ENCODE data around the gene CADPS.

Gene CADPS

DNA sequence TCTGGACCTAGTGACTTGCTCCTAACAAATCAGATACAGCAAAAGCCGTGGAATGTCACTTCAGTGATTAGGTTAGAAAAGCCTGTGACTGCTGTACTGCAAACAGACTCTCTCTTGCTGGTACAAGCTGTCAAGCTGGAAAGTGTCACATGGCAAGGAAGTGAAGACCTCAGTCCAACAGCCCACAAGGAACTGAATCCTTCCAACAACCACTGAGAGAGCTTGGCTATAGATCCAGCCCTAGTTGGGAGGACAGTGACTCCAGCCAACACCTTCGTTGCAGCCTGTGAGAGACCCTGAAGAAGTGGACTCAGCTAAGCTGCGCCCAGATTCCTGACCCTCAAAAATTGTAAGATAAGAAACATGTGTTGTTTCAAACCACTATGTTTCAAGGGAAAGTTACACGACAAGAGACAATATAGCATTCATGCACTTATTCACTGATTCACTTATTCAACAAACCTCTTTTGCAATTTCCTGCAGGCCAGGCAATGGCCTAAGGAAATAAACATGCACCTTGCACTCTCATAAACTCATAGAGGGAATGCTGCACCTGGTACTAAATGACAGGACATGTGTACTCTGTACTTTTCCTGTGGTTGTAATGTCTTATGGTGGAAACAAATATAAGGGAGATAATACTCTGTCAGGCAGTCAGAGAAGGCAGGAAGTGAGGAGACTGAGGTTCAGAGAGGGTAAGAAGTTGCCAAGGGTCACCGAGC is 142.9 kb downstream of the CADPS start:
- DNase-seq: no peak

DNA sequence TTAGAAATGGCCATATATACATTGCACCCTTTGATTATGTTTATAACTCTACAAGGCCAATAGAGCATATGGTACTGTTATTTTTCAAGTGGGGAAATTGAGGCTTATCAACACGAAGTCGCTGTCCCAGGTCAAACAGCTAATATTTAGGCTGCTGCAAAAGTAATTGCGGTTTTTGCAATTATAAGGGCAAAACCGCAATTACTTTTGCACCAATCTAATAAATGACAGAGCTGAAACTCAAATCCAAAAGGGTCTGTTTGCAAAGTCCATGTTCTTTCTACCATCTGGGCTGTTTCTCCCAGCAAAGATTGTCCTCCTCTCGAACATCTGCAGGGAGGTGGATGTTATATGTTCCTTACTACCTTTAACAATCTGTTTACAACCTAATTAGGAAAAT is 147.2 kb downstream of the CADPS start:
- no peak for DNase-seq

DNA sequence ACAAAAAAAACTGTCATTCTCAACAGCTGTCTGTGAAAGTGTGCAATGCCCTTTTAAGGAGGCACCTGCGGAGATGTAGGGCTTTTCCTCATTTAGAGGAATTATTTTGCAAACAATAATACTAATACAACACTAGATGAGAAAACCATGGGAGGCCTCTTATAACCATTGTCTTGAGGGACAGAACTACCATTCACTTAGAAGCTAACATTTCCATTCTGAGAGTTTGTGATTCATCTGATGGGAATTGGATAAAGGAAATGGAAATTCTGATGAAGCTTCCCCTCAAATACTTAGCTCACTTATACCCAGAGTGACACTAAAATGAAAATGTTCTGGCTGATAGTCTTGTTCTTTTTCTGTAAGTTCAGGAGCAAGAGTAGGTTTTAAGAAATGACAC is 147.7 kb downstream of the CADPS start:
- no peak for DNase-seq

DNA sequence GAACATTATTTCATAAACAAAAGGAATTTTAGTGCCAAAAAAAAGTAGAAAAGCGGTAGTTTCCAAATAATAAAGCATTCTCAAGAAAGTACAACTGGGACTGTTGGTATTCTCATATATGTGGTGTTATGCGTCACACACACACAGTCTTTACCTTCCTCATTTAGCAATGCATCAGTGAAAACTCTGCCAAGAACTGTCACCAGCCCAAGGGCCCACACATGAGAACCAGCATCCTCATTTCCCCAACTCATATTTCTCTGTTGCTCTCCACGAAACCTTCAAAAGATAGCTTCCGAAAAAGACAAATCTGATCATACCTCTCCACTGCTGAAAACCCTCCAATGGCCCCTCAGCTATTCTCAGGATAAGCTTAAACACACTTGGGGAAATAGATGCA is 150.7 kb downstream of the CADPS start:
- DNase-seq: no peak

DNA sequence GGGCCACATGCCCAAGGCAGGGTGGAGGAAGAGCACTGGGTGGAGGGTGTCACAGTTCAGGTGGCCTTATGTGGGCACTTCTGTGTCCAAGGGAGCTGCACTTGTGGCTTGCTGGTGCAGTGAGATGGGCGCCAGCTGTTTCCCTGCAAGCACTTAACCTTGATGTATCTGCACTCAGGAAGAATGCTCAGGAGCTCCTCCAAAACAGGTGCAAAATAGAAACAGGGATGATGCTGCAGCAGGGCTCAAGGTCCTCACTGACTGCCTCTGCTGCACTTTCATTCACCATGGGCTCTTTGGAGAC is 151.3 kb downstream of the CADPS start:
- no peak for DNase-seq

DNA sequence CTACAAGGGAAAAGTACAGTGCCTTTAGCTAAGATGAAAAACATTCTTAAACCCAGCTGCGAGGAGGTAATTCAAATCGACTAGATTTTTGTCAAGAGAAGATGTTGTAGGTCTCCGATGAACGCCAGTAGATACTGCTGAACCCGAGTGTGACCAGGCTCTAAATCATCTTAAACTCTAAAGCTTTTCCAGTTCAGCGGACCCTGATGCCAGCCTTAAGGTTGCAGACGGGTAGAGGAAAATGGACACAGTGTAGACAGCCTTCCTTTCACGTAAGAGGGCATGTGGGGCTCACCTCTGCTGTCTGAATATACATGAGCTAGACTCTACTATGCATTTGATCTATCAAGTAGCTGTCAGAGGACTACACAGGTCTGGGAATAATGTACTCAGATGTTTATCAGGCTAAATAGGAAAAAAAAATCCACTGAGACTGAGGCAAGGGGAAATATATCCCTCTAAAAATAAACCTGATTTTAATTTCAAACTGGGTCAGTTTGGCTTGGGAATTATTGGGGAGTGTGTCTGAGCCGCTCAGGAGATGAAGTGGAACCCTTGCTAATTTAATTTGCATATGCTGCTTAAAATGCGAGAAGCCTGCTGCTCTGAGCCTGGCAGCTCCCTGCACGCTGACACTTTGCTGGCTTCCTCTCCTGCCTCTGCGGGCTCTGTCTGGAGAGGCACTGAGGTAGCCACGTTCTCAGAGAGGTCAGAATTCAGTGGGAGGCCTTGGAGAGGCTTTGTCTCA is 151.9 kb downstream of the CADPS start:
- no peak for DNase-seq

DNA sequence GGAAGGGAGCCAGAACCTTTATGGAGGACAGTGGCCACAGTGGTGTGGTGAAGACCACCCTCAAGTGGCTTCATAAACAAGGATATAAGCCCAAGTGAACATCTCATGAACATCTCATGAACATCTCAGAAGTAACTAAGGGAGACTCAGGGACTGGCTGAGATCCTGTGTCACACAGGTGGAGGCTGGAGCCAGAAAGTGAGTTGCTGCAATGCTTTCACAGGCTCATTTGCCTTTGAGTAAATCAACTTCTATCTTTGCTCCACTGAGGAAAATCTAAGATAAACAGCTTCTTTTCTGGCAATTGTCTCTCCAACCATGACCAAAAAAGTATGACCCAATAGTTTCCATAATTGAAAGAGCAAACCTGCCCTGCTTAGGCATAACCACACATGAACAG is 152.9 kb downstream of the CADPS start:
- DNase-seq: no peak

DNA sequence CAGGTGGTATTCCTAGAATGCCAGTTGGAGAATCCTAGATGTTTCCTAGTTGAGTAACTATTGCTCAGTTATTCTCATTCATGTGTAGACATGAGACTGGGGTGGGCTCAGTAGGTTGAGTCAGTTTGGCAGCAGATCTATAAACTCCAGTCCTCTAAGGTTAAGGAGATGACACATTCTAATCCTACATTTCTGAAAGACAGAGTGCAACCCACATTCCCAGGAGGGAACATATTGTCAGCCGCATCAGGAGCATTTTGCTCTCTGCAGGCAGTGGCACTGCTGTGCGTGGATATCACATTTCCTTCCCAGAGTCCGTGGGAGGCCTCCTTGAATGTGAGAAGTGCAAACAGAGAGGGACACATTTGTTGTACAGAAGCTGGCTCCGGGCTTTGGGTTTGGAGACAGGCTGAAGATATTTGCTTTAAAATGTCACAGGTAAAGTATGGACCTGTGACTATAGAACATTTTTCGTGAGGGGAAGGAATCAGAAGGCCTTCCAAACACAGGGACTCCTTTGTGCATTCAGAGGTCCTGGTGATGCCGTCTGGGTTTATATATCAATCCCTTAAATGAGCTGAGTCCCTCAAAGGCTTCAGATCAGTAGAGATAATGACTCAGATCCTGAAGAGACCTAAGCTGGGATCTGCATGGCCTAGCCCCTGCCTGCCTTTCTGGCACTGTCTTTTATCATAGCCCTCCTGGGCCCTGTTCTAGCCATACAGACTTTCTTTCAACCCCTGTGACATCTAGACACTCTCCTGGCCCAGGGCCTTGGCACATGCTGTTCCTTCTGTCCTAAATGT is 156.5 kb downstream of the CADPS start:
- DNase-seq: no peak

DNA sequence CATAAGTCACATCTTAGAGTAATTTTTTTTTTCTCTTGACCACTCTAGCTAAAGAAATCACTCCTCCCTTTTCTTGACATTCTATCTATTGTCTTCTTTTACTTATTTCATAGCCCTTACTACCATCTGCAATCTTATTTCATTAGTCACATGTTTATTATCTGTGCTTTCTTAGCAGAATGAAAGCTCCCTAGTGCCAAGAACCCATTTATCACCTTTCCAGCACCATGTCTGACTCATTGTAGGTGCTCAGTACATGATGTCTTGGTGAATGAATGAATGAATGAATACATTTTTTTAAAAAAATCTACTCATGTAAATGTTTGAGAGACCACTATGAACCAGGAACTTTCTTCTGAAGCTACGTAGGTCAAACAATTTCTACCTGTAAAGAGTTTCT is 157.2 kb downstream of the CADPS start:
- DNase-seq: no peak

DNA sequence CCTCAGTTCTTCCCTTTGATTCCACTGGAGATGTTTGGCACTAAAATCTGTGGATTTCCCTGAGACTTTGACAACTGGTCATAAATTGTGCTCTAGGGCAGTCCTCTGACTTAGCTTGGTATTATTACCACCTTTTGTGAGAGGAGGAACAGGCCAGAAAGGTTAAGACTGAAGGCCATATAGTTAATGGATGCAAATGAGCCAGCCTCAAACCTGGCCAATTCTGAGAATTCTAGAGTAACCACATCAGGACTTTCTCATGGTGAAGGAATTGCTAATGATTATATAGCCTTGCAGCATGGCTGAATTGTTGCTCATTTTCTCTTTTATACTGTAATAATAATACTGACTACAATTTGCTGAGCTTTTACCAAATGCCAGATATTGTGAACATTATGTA is 162.5 kb downstream of the CADPS start:
- DNase-seq: no peak

DNA sequence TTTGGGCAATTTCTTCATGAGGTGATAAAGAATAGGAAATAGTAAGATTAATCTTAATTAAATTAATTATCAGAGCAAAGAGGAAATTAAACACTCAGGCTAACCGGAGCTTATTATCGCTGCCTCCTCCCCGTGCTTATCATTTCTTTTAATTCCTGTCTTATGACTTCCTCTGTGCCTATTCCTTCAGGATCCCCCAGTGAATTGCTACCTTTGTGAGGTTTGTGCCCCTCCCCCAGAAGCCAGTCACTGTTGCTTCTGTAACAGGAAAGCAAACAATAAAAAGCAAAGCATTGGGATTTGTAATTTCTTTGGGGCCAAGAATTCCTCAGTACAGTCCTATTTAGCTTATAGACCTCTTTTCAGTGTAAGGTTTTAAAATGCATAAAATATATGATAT is 164.5 kb downstream of the CADPS start:
- no peak for DNase-seq

DNA sequence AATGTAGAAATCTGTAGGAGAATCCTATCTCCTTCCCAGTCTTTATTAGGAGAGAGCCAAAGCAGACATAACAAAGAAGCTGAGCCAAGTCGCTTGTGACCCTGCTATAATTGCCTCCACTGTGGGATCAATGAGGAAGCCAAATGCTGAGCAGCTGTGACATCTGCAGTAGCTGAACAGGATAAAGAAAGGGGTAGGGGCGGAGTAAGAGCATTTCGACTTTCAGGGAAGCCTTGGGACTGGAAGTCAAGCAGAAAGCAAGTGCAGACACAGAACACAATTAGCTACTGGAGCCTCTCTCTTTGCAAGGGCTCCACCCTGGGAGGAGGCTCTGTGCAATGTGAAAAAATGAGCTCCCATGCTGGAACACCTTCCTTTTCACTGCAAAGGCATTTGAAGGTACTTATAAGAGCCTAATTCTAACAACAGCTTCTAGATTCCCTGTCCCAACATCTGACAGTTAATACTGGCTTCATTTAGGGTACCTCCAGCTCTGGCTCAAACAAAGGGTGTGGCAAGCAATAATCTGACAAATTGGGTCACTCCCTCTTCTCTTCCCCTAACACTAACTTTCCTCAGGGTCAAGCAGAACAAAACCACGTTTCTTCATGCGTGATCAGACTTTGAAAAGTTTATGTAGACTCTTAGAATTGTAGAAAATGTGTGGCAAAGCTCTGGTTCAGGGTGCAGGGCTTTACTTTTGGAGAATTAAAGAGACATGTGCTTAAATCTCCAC is 166.4 kb downstream of the CADPS start:
- DNase-seq: no peak

DNA sequence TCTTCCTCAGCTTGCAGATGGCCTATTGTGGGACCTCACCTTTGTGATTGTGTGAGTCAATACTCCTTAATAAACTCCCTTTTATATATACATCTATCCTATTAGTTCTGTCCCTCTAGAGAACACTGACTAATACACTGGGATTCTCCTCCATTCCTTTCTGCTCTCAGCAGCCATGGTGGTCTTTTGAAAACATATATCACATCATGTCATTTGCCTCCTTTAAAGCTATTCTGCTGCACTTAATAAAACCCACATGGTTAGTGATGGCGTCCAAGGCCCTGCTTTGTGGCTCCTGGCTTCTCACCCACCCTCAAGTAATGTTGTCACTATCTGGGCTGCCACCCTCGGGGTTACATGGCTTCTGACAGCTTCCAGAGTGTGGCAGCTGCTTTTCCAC is 169.5 kb downstream of the CADPS start:
- no peak for DNase-seq

DNA sequence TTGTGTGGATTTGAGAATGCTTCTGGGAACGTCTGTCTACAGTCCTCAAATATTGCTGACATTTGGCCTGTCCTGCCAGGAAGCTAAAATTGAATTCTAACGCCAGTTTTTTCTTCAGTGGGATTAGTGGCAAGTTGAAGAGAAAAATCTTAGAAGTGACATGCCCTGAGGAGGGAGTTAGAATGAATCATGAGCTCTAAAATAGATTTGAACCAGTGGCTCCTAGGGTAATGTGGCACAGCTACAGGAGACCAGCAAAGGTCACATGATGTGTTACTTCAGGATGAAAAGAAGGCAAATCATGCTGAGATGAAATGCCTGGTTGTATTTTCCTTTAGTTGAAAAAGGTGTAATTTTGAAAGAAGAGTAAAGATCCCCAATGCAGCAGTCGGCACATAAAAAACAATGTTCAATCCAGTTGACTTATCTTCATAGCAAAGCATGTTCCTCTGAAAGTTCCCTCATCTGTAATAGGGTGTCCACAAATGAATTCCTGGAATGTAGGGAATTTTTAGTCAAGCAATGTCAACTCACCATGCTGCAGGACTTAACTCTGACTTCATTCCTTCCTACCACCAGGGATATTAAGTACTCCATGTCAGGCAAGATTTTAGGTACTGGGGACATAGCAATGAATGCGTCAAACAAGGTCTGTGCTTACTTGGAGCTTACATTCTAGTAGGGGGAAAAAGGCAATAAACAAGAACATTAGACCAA is 171.6 kb downstream of the CADPS start:
- DNase-seq: no peak

DNA sequence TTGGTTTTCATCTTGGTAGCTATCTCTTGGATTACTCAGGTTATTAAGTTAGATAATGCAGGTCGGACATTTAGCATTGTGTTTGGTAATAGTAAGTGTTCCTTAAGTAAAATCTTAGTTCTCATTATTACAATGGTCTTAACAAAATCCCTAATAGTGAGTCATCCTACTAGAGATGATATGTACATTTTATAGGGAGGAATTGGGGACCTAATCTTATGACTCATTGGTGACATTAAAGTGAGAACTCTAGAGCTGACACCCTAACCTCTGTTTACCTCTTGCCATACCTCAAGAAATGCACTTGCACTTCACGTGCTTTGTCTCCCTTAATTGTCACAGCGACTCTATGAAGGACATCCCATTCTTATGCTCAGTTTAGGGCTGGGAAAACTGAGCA is 174.9 kb downstream of the CADPS start:
- DNase-seq: no peak

DNA sequence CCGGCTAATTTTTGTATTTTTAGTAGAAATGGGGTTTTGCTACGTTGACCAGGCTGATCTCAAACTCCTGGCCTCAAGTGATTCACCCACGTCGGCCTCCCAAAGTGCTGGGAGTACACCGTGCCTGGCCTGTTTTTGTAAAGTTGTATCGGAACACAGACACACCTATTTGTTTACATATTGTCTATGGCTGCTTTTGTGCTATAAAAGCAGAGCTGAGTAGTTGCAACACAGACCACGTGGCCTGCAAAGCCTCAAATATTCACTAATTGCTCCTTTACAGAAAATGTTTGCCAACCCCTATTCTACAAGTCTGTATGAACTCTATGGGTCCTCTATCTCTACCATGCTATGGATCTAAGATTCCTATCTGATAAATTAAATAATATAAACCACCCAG is 175.5 kb downstream of the CADPS start:
- DNase-seq: no peak

DNA sequence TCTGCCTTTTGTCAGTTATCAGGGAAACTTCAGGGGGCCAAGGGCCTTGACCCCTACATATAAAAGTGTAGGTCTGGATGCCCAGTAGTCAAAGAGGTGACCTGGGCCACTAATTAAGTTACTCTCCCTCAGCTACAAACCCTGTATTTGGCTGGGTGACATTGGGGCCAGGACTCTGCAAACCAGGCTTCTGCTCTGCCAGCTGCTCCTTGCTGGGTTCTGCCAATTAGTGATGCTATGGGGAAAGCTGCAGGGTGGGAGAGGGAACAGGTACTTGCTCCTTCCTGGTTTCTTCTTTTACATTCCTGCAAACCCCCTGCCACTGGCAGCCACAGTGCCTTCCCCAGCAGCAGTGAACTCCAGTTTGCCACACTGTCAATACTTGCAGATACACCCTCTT is 179.2 kb downstream of the CADPS start:
- DNase-seq: no peak

DNA sequence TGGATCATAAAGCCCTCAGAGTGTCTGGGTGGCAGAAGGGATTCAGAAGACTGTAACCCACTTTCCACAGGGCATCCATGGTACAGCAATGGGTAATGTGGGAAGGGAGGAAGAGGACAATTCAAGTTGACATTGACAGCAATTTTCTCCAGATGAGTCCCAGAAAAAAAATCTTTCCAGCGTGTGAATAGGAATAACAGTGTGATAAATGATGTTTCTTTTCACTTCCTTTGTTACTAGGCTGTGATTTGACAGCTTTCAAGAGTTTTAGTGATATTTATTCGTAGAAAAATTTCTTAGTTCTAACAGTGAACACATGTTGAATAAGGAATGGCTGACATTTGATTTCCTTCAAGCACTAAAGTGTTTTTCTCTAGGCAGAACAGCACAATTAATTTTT is 186.4 kb downstream of the CADPS start:
- DNase-seq: no peak

DNA sequence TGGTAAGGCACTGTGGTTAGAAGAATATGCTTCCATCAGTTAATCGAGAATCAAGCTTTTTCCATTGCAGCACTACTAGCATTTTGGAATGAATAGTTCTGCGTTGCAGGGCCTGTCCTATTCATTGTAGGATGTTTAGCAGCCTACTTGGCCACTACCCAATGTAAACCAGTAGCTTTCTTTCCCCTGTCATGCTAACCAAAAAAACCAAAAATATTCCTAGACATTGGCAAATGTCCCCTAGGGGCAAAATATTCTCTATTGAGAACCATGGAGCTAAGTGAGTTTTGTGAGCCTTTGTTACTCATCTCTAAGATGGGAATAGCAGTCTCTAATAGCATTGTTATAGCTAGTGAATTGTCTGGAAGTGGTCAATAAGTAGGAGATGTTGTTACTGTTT is 187.2 kb downstream of the CADPS start:
- DNase-seq: no peak

DNA sequence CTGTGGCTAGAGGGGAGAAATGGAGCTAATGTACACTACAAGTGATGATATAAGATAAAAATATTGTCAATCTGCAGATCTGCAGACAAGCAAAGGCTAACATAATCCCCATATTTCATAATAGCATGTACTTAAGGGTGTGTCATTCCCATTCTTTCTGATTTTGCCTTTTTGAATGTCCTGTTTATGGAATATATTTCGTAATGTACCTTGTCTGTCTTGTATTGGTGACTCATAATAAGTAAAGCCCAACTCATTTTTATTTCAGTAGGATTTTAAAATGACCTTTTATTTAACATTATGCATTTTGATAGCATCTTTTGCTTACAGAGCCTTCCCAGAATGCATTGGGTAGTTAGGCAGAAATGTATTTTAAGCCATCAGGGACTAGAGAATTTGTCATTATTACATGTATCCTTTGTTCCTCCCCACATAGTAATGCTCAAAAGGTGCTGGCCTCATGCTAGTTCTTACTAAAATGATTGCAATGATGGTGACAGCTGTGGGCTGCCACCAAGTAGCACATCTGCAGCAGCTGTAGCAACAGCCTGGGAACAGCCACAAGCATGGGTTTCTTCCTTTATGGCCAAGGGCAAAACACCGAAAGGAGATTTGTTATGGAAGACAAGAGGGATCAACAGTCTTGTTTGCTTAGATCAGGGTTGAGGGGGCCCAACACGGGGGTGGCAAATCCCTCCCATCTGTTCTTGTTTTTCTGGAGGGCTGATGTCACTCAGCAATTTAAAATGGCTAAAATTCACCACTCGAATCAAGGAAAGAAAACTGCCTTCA is 188.5 kb downstream of the CADPS start:
- DNase-seq: no peak

DNA sequence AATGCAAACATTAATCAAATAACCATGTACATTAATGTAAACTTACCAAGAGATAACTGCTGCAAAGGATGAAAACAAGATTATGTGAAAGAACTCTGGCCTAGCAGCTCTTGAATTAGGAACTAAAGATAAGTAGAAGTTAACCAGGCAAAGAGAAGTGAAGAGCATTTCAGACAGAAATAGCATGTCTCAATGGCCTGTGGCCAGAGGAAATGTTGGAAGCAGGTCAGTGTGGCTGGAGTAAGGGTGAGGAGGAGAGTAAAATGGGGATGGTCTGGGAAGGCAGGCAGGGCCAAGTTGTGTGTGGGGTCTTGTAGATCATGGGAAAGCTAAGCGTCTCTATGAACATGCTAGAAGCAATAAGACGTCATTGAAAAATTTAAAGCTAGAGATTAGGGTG is 192.4 kb downstream of the CADPS start:
- no peak for DNase-seq

DNA sequence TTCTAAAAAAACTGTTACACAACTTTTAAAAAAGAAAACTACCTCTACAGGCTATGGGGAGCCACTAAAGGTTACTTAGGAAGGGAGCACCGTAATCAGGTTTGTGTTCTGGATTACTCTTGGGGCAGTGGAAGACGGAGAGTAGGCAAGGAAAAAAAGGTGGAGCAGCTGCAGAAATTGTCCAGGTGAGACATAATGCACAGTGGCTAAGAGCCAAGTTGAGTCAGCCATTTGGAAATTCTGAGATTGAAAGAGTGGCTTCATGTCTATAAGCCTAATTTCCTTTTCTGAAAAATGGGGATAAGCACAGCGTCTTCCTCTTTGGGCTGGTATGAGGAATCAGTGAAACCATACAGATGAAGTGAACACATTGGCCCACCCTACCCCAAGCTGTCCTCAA is 195.2 kb downstream of the CADPS start:
- no peak for DNase-seq

Data from NCI-H1417 treated with DMSO at 0.1 percent for 48 hours (cell line).